NT2/D1 (cell line): Measurements from ENCODE around the gene NFX1.
"Not testable (repeated sequence)": the region's sequence is repeated elsewhere in the genome, so short reads cannot be mapped to it uniquely, and the experiment has no call there.

ENCODE experiments used
- SUZ12 ChIP-seq: IDR thresholded peaks from 2 replicates; pipeline ENCODE4 v1.6.1; 2011; ENCODE audit not compliant: insufficient read length, insufficient read depth; ENCODE audit errors: extremely low read depth
- YY1 ChIP-seq: IDR thresholded peaks from 2 replicates; pipeline ENCODE4 v1.6.1; 2011; ENCODE audit not compliant: insufficient read length, insufficient read depth
- ZNF274 ChIP-seq: IDR thresholded peaks from 2 replicates; pipeline ENCODE4 v1.6.1; 2011; ENCODE audit warnings: mild to moderate bottlenecking, low read depth, low read length

DNA sequence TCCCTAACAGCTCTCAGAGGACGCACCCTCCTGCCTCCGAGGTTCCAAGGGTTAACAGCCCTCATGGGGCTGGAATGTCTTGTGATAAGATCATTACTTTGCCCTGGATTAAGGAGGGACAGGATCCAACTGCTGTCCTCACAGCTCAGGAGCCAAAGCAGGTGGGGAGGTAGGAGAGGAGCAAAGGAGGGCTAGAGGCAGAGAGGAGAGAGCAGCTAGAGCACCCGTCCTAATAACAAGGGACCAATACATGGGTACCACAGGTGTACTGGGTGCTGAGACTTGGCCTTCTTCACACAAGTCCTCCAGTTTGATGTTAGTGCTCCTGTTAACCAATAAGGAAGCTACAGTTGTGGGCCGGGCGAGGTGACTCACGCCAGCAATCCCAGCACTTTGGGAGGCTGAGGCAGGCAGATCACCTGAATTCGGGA, 102.3 kb downstream of the NFX1 start:
- not testable (repeated sequence) for TF ChIP-seq YY1, ZNF274, SUZ12
